ENCODE results near the gene CYFIP2. TPM values are rescaled to one million over a fixed set of nuclear protein-coding genes. Genes with fewer than 3 reads are reported as not detected.

CYFIP2 gene
- total and polyA plus RNA-seq, 2 of the 8 experiments (the other 6 are each of a cell fraction or from before 2014, with no cell fraction given) = 45.1 to 80.6 TPM

DNA sequence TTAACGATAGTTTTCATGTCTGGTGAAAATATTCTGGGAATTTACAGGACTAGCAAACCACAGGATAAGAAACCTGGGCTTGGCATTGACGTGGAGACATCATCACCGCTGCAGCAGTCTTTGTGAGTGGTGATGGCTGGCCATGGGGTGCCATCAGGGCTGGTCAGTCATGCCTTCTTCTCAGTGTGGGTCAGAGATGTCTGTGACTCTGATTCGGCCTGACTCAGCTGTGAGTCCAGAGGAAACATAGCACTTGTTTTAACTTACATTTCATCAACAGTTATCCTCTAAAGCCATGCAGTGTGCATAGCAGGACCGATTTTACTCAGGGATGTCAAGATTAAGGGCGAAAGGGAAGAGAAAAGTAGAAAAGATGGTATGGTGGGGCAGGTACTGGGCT, 33.2 kb upstream of the CYFIP2 start:
- FAIRE-seq = no peak

More for the DNA sequence above, 33.2 kb upstream of the CYFIP2 start:
- no peaks in the 10 kb centered on the region; the same call in 1 of the 2 replicates for H3K23me2 ChIP-seq (ENCODE audit: low read depth, low read length)
- no peak overlapping the region for H3K14ac ChIP-seq (ENCODE audit: insufficient read length)
- no peaks in the 10 kb centered on the region for H3K36me3 ChIP-seq (ENCODE audit: control insufficient read depth in 2 of 4, insufficient read depth in 4 of 4, low read length in 3 of 4)
- H3K4ac ChIP-seq (replicated peaks; ENCODE audit: insufficient read length, low read depth, low read length) = no peak overlapping the region
- H4K91ac ChIP-seq (replicated peaks; ENCODE audit: insufficient read length, low read length) = no peak overlapping the region
- no peaks in the 10 kb centered on the region for H3K79me1 ChIP-seq (ENCODE audit: low read depth, low read length)
- no peak overlapping the region for H2BK5ac ChIP-seq (ENCODE audit: low read depth, low read length)
- no peak overlapping the region for H2AFZ ChIP-seq (ENCODE audit: low read length)
- H2BK12ac ChIP-seq (ENCODE audit: low read depth, low read length) = no peak overlapping the region
- no peak overlapping the region for H3K9ac ChIP-seq (replicated peaks in 1 of 4; ENCODE audit: extremely low read depth in 1 of 4, low read depth in 3 of 4, low read length in 3 of 4)
- no peaks in the 10 kb centered on the region for H3K79me2 ChIP-seq (ENCODE audit: control insufficient read depth in 1 of 2, insufficient read depth in 2 of 2, low read length in 2 of 2)
- H3K27me3 ChIP-seq (replicated peaks in 1 of 4; ENCODE audit: control insufficient read depth in 3 of 4, extremely low read depth in 1 of 4, insufficient read depth in 3 of 4, low read length in 3 of 4) = no peaks in the 10 kb centered on the region
- 72% methylated on average over 6 of the region's 6 CpGs; no CpG with 5 or more reads in 1 of the 2 experiments for WGBS, 2 experiments (ENCODE audit: extremely low coverage in 1 of 2, insufficient coverage in 1 of 2, insufficient read length in 1 of 2, insufficient replicate concordance in 2 of 2, low coverage in 1 of 2, low lambda C conversion rate in 2 of 2, missing lambda C conversion rate in 1 of 2)
- CTCF ChIA-PET (ENCODE audit: partially characterized antibody) = interaction anchor here (1.6 kb wide), 1 partner anchor 20 kb away, joined by 4 read pairs; no protein-coding TSS in a partner anchor
- TF ChIP-seq MAFK (IDR thresholded peaks at IDR 0.05; ENCODE audit: low read depth, low read length) = no peak
- no peak for TF ChIP-seq KDM5A (IDR thresholded peaks at IDR 0.05; ENCODE audit: low read length)
- TF ChIP-seq HDAC2 (IDR thresholded peaks at IDR 0.05; ENCODE audit: borderline replicate concordance in 1 of 2, low read depth in 2 of 2, low read length in 2 of 2) = no peak
- TF ChIP-seq, protein P1, sequence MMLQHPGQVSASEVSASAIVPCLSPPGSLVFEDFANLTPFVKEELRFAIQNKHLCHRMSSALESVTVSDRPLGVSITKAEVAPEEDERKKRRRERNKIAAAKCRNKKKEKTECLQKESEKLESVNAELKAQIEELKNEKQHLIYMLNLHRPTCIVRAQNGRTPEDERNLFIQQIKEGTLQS (IDR thresholded peaks at IDR 0.05; ENCODE audit: insufficient read depth, low read depth, low read length) = no peak
- no peak for TF ChIP-seq EP300 (IDR thresholded peaks at IDR 0.05; ENCODE audit: borderline replicate concordance in 1 of 2, low read depth in 2 of 2, low read length in 2 of 2)
- TF ChIP-seq POLR2AphosphoS5 (IDR thresholded peaks at IDR 0.05; ENCODE audit: low read depth, low read length) = no peak
- no peak for TF ChIP-seq SIN3A (conservative IDR thresholded peaks at IDR 0.05 in 1 of 2, IDR thresholded peaks at IDR 0.05 in 1 of 2; ENCODE audit: low read depth in 1 of 2, low read length in 2 of 2)
- TF ChIP-seq YY1 (IDR thresholded peaks at IDR 0.05; ENCODE audit: low read depth, low read length) = no peak
- no peak for TF ChIP-seq PHF8 (conservative IDR thresholded peaks at IDR 0.05; ENCODE audit: low read depth, low read length)
- TF ChIP-seq BACH1 (IDR thresholded peaks at IDR 0.05; ENCODE audit: low read length) = no peak
- TF ChIP-seq CREB1 (IDR thresholded peaks at IDR 0.05) = no peak
- POLR2A ChIA-PET (ENCODE audit: partially characterized antibody) = no interaction called here
- H3K9me3 ChIP-seq (ENCODE audit: insufficient read depth in 2 of 2, low read depth in 1 of 2, low read length in 1 of 2) = no peaks in the 10 kb centered on the region
- H3K4me3 ChIP-seq (ENCODE audit: extremely low read depth in 1 of 4, insufficient read depth in 2 of 4, low read depth in 3 of 4, low read length in 4 of 4) = no peak overlapping the region
- no peak overlapping the region for H3K23ac ChIP-seq (ENCODE audit: insufficient read length)
- no peaks in the 10 kb centered on the region; a peak in 1 of 7 replicates for H3K4me1 ChIP-seq (replicated peaks in 1 of 4; ENCODE audit: control insufficient read depth in 3 of 4, insufficient read depth in 4 of 4, low read length in 3 of 4)
- H4K20me1 ChIP-seq (replicated peaks in 1 of 2; ENCODE audit: control insufficient read depth in 1 of 2, insufficient read depth in 2 of 2, low read length in 2 of 2) = no peaks in the 10 kb centered on the region
- no peak overlapping the region for H2BK20ac ChIP-seq (ENCODE audit: low read length)
- peak in 1 of 2 experiments; percentile 22 for DNase-seq (ENCODE audit: low read depth in 1 of 2, low spot score in 2 of 2)
- no peak overlapping the region for H3K56ac ChIP-seq (replicated peaks; ENCODE audit: insufficient read length, low read depth, low read length)
- no peak overlapping the region for H4K5ac ChIP-seq (ENCODE audit: insufficient read length, low read depth, low read length)
- H3K27ac ChIP-seq (ENCODE audit: low read depth, low read length) = no peak overlapping the region
- no peak overlapping the region for H4K8ac ChIP-seq (ENCODE audit: extremely low read depth, insufficient read depth, low read length)
- no peak overlapping the region for H2BK120ac ChIP-seq (replicated peaks; ENCODE audit: low read depth, low read length)
- H2AK5ac ChIP-seq (ENCODE audit: low read depth, low read length) = no peak overlapping the region
- H3K4me2 ChIP-seq (ENCODE audit: insufficient read depth in 1 of 2, low read depth in 2 of 2, low read length in 2 of 2) = no peak overlapping the region
- no peak overlapping the region for H2BK15ac ChIP-seq (ENCODE audit: low read length)
- no peak overlapping the region for H3K18ac ChIP-seq (ENCODE audit: extremely low read depth, low read length)

Data from H1 (cell line).